Smooth muscle cell (in vitro differentiated cells): ENCODE measurements around the gene C1QTNF4. TPM values are rescaled to one million over a fixed set of nuclear protein-coding genes. Genes with fewer than 3 reads are reported as not detected.

Experiments used
- DNase-seq: peaks from one replicate; lab custom pipeline; 2025; ENCODE audit not compliant: unreplicated experiment; lab: John Stamatoyannopoulos, UW
- H2AFZ ChIP-seq: fragments of 200-600 bp; sonication (generic); 2 replicates; pipeline ENCODE4 v1.6.0; 2016; ENCODE audit warnings: antibody characterized with exemption, low read depth, mild to moderate bottlenecking
- H3F3A ChIP-seq: fragments of 200-600 bp; sonication (generic); 2 replicates; pipeline ENCODE4 v1.6.0; 2017; ENCODE audit warnings: antibody characterized with exemption, low read depth
- H3K27ac ChIP-seq: fragments of 200-600 bp; sonication (generic); 2 replicates; pipeline ENCODE4 v1.5.1; 2016; ENCODE audit warnings: low read depth, mild to moderate bottlenecking
- H3K27me3 ChIP-seq: fragments of 200-600 bp; sonication (generic); 2 replicates; pipeline ENCODE4 v1.6.1; 2016; ENCODE audit warnings: low read depth, mild to moderate bottlenecking
- H3K36me3 ChIP-seq: fragments of 200-600 bp; sonication (generic); 2 replicates; pipeline ENCODE4 v1.5.1; 2016; ENCODE audit warnings: low read depth
- H3K4me1 ChIP-seq: fragments of 200-600 bp; sonication (generic); 2 replicates; pipeline ENCODE4 v1.5.1; 2016; ENCODE audit warnings: low read depth
- H3K4me2 ChIP-seq: fragments of 200-600 bp; sonication (generic); 2 replicates; pipeline ENCODE4 v1.6.0; 2016; ENCODE audit warnings: mild to moderate bottlenecking
- H3K4me3 ChIP-seq: fragments of 200-600 bp; sonication (generic); 2 replicates; pipeline ENCODE4 v1.5.1; 2016; ENCODE audit warnings: mild to moderate bottlenecking
- H3K79me2 ChIP-seq: fragments of 200-600 bp; sonication (generic); 2 replicates; pipeline ENCODE4 v1.6.0; 2016; ENCODE audit warnings: low read depth, mild to moderate bottlenecking
- H3K9ac ChIP-seq: fragments of 200-600 bp; sonication (generic); 2 replicates; pipeline ENCODE4 v1.6.0; 2016; ENCODE audit warnings: low read depth
- H3K9me3 ChIP-seq: fragments of 200-600 bp; sonication (generic); replicated peaks from 2 replicates; pipeline ENCODE4 v1.5.1; 2016; ENCODE audit warnings: low read depth
- H4K20me1 ChIP-seq: fragments of 200-600 bp; sonication (generic); 2 replicates; pipeline ENCODE4 v1.6.0; 2016; ENCODE audit warnings: low read depth
- CTCF ChIP-seq: fragments of 200-600 bp; sonication (generic); IDR thresholded peaks from 2 replicates; pipeline ENCODE4 v1.5.1; 2017; ENCODE audit warnings: borderline replicate concordance, mild to moderate bottlenecking, antibody characterized with exemption; ENCODE audit not compliant: insufficient read depth, poor library complexity, severe bottlenecking
- WGBS: methylation state at CpG from one replicate; pipeline ENCODE4 v1.1.7; 2016; ENCODE audit warnings: low lambda C conversion rate; 5-methylcytosine and 5-hydroxymethylcytosine counted together
- polyA plus RNA-seq: library from polyadenylated mRNA; unstranded; fragments of >200 nt; fragmentation: Nextera tagmentation; extraction: Ambion mirVana; gene quantifications from 2 replicates; pipeline ENCODE4 v1.2.1, GENCODE V29; 2016
- total RNA-seq: library from RNA; depleted of rRNA; stranded (reverse); fragments of >200 nt; gene quantifications from 2 replicates; pipeline ENCODE4 v1.2.3, GENCODE V29; 2014

The C1QTNF4 gene
- total and polyA plus RNA-seq, 2 experiments from 2014 or later, result 1.0 to 1.3 TPM

- H3K79me2 ChIP-seq, result no peaks in the 10 kb centered on the region
- H3K36me3 ChIP-seq, result no peaks in the 10 kb centered on the region
- no peak for TF ChIP-seq CTCF
- DNase-seq, result no peak
- 90% methylated on average over 13 of the region's 14 CpGs for WGBS
- no peaks in the 10 kb centered on the region for H3K4me1 ChIP-seq
- no peak overlapping the region for H3K27ac ChIP-seq
- no peaks in the 10 kb centered on the region for H4K20me1 ChIP-seq
- H3K4me3 ChIP-seq, result no peak overlapping the region
- H3K4me2 ChIP-seq, result no peak overlapping the region
- no peak overlapping the region for H2AFZ ChIP-seq
- no peaks in the 10 kb centered on the region for H3K9me3 ChIP-seq
- no peaks in the 10 kb centered on the region for H3F3A ChIP-seq
- no peak overlapping the region for H3K9ac ChIP-seq
- peaks cover 10% of the 10 kb centered on the region for H3K27me3 ChIP-seq
Observed at GRCh38 chr11:47587723-47588326, 6.4 kb downstream of the C1QTNF4 start.

GRCh38 chr11:47587039-47587716 is 7.0 kb downstream of the C1QTNF4 start:
- H3F3A ChIP-seq, result no peaks in the 10 kb centered on the region
- no peaks in the 10 kb centered on the region for H3K9me3 ChIP-seq
- H3K27me3 ChIP-seq, result peaks cover 4% of the 10 kb centered on the region
- 80% methylated on average over 6 of the region's 6 CpGs for WGBS
- H3K4me2 ChIP-seq, result no peak overlapping the region
- H3K27ac ChIP-seq, result no peak overlapping the region
- H3K4me3 ChIP-seq, result no peak overlapping the region
- H2AFZ ChIP-seq, result no peak overlapping the region
- DNase-seq, result no peak
- H4K20me1 ChIP-seq, result no peaks in the 10 kb centered on the region
- TF ChIP-seq CTCF, result no peak
- no peaks in the 10 kb centered on the region for H3K79me2 ChIP-seq
- H3K9ac ChIP-seq, result no peak overlapping the region
- H3K4me1 ChIP-seq, result no peaks in the 10 kb centered on the region
- peaks cover 5% of the 10 kb centered on the region for H3K36me3 ChIP-seq

- Histone ChIP-seq H3K79me2 (peaks cover 1% of the 10 kb centered on the region), H3K27ac (no peak within 1 kb of the TSS), H2AFZ (no peak within 1 kb of the TSS), H3K4me1 (no peaks in the 10 kb centered on the region), H4K20me1 (no peaks in the 10 kb centered on the region), H3K27me3 (no peaks in the 10 kb centered on the region), H3K36me3 (peaks cover 5% of the 10 kb centered on the region), H3K4me3 (no peak within 1 kb of the TSS), H3K9me3 (no peaks in the 10 kb centered on the region), H3K4me2 (no peak within 1 kb of the TSS), H3F3A (no peaks in the 10 kb centered on the region), H3K9ac (no peak within 1 kb of the TSS)
- 81% methylated on average over 12 of the region's 12 CpGs for WGBS
- no peak for TF ChIP-seq CTCF
- no peak for DNase-seq
Observed at GRCh38 chr11:47586098-47586855, 7.9 kb downstream of the C1QTNF4 start, which contains the start of gene FAM180B. TSS of gene FAM180B (plus strand) at chr11:47586678. CDS start at chr11:47586769, 91 bp downstream.
